Measurements from ENCODE around the gene TERT.
"Not testable (repeated sequence)": the region's sequence is repeated elsewhere in the genome, so short reads cannot be mapped to it uniquely, and the experiment has no call there.

Gene TERT

DNA sequence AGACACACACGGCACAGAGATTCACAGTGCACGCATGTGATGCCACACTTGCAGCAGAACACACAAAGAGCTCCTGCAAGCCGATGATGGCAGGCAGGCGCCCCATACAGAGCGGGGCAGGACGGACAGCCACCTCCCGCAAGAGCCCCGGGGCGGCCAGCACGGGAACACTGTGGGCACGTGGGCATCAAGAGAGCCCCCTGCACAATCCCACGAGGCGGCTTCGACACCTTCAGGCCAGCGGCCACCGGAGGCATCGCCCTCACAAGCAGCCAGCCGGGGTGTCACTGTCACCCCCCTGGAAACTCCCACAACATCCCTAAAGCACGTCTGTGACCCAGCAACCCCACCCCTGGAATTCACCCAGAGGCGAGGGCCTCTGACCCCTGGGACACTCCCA is 17.9 kb downstream of the TERT start:
- ChIA-PET CTCF (no interaction called here), POLR2A (no interaction called here)
- DNase-seq (ENCODE audit: extremely low spot score) = no peak
- TF ChIP-seq, protein P1, sequence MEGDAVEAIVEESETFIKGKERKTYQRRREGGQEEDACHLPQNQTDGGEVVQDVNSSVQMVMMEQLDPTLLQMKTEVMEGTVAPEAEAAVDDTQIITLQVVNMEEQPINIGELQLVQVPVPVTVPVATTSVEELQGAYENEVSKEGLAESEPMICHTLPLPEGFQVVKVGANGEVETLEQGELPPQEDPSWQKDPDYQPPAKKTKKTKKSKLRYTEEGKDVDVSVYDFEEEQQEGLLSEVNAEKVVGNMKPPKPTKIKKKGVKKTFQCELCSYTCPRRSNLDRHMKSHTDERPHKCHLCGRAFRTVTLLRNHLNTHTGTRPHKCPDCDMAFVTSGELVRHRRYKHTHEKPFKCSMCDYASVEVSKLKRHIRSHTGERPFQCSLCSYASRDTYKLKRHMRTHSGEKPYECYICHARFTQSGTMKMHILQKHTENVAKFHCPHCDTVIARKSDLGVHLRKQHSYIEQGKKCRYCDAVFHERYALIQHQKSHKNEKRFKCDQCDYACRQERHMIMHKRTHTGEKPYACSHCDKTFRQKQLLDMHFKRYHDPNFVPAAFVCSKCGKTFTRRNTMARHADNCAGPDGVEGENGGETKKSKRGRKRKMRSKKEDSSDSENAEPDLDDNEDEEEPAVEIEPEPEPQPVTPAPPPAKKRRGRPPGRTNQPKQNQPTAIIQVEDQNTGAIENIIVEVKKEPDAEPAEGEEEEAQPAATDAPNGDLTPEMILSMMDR (IDR thresholded peaks at IDR 0.05; ENCODE audit: control extremely low read depth, extremely low read depth, low read depth, missing control alignments) = no peak

DNA sequence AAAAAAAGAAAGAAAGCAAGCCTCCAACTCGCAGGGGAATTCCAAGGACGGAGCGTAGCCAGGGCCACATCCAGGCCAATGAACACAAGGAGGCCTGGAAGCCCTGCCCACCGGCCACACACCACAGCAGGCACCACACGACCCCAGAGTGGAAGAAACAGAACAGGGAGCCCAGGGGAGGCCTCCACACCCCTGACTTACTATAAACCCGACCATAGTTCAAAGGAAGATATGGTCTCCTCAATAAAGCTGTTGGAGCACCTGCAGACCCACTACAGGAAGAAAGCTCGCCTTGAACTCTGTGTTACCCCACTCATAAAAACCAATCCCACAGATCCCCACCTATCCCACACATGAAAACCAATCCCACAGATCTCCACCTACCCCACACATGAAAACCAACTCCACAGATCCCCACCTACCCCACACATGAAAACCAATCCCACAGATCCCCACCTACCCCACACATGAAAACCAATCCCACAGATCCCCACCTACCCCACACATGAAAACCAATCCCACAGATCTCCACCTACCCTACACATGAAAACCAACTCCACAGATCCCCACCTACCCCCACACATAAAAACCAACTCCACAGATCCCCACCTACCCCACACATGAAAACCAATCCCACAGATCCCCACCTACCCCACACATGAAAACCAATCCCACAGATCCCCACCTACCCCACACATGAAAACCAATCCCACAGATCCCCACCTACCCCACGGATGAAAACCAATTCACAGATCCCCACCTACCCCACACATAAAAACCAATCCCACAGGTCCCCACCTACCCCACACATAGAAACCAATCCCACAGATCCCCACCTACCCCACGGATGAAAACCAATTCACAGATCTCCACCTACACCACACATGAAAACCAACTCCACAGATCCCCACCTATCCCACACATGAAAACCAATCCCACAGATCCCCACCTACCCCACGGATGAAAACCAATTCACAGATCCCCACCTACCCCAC is 19.2 kb downstream of the TERT start:
- CTCF ChIA-PET; DNase-seq (ENCODE audit: extremely low spot score); POLR2A ChIA-PET: not testable (repeated sequence)

DNA sequence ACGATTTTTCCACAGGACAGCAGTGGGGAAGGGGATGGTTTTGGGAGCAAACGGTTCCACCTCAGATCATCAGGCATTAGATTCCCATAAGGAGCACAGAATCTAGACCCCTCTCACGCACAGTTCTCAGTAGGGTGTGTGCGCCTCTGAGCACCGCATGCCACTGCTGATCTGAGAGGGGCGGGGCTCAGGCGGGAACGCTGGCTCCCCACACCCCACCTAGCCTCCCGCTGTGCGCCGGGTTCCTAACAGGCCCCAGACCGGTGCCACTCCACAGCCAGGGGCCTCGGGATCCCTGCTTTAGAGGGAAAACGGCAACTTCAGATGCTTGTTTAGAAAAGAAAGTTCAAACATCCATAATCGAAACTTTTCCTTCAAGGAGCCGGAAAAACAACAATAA is 20.4 kb downstream of the TERT start:
- POLR2A ChIA-PET = no interaction called here
- CTCF ChIA-PET = no interaction called here
- DNase-seq (ENCODE audit: extremely low spot score) = no peak
- TF ChIP-seq, protein P1 (IDR thresholded peaks at IDR 0.05; ENCODE audit: control extremely low read depth, extremely low read depth, low read depth, missing control alignments) = no peak

DNA sequence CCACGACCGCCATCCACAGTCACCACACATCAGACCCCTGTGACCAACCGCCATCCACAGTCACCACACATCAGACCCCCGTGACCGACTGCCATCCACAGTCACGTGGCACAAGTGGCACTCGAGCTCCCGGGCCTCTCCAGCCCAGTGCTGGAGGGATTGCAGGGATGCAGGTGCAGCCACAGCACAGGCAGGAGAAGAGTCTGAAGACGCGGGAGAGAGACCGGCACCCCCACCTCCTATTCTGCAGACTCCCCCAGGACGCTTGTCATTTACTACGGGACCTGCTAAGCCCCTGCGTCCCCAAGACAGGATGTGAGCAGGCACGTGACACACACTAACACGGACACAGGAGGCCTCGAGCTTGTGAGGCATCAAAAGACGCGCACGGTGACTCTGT is 21.1 kb downstream of the TERT start:
- DNase-seq (ENCODE audit: extremely low spot score) = no peak
- TF ChIP-seq, protein P1 (IDR thresholded peaks at IDR 0.05; ENCODE audit: control extremely low read depth, extremely low read depth, low read depth, missing control alignments) = no peak
- ChIA-PET CTCF (no interaction called here), POLR2A (no interaction called here)

DNA sequence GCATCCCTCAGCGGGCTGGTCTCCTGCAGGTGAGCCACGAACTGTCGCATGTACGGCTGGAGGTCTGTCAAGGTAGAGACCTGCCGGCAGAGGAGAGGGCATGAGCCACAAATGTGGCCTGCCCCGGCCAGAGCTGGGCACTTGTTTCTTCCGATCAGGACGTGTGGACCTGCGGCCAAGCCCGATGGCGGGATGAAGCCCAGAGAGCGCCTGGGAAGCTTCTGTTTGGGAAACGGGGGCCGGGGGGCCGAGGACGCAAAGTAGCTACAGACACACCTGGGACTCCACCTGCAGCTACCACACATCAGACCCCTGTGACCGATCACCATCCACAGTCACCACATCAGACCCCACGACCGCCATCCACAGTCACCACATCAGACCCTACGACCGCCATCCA is 22.7 kb downstream of the TERT start:
- CTCF ChIA-PET = no interaction called here
- TF ChIP-seq, protein P1 (IDR thresholded peaks at IDR 0.05; ENCODE audit: control extremely low read depth, extremely low read depth, low read depth, missing control alignments) = no peak
- POLR2A ChIA-PET = no interaction called here
- DNase-seq (ENCODE audit: extremely low spot score) = no peak

DNA sequence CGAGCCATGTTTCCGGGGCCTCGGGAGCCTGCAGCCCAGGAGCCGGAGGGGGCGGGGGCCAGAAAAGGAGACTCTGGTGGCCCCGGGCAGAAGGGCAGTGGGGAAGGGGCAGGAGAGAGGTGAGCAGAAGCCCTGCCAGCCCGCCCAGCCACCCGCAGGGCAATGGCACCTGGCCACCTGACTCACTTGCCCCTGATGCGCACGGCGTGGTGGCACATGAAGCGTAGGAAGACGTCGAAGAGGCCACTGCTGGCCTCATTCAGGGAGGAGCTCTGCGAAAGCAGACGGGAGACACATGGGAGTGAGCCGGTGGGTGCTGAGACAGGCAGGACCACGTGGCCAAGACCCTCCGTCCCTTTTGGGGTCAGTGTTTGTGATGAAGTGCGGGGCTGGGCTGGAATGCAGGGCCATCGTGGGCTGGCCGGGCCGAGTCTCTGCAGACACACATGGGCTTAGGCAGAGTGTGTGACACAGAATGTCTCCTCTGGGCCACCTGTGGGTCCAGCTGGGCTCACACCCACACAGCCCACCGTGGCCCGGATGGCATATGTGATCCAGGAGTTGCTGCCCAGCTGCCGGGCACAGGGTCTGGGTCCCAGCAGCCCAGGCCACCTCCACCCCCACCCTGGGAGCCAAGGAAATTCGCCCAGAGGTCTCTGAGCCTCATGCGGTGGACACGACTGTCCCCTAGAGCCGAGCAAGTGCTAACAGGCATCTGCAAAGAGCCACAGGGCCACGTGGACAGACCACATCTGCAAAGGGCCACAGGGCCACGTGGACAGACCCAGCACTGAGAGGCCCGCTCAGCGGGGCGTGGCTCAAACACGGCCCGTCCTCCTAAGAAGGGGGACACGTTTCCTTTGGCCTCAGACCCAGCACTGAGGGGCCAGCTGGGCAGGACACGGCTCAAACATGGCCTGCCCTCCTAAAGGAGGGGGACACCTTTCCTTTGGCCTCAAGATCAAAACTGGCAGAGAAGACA is 23.6 kb downstream of the TERT start:
- POLR2A ChIA-PET = no interaction called here
- TF ChIP-seq, protein P1 (IDR thresholded peaks at IDR 0.05; ENCODE audit: control extremely low read depth, extremely low read depth, low read depth, missing control alignments) = no peak
- CTCF ChIA-PET = no interaction called here
- no peak for DNase-seq (ENCODE audit: extremely low spot score)

Measured in GM10248 (cell line).